Measurements from ENCODE around the gene FNIP2.

The FNIP2 gene

DNA sequence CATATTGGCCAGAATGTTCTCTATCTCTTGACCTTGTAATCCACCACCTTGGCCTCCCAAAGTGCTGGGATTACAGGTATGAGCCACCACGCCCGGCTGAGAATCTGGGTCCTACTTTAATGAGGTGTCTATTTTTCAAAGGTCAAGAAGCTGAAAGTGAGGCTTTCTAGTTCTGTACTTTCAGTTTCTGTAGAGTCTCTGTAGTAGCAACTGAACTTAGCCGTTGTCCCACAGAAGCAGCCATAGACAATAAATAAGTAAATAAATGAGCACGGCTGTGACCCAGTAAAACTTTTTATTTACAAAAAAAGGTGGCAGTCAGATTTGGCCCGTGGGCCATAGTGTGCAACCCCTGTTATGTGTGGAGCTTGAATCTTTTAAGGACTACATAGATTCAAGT lies 92.0 kb downstream of the FNIP2 start:
- H3K27me3 ChIP-seq (ENCODE audit: control insufficient read depth, insufficient read depth, low read length), result no peaks in the 10 kb centered on the region
- H3K36me3 ChIP-seq (ENCODE audit: control insufficient read depth, insufficient read depth, low read length), result peaks cover 15% of the 10 kb centered on the region; the same call in 1 of the 2 replicates
- H3K4me1 ChIP-seq (ENCODE audit: control insufficient read depth, insufficient read depth, low read length), result no peaks in the 10 kb centered on the region
- H3K27ac ChIP-seq (ENCODE audit: low read depth, low read length), result no peak overlapping the region
- H3K9me3 ChIP-seq (ENCODE audit: control insufficient read depth, insufficient read depth, low read depth, low read length), result no peaks in the 10 kb centered on the region
- no peak overlapping the region for H3K9ac ChIP-seq (ENCODE audit: low read length)
- no peak overlapping the region for H3K4me3 ChIP-seq (ENCODE audit: low read depth, low read length)

DNA sequence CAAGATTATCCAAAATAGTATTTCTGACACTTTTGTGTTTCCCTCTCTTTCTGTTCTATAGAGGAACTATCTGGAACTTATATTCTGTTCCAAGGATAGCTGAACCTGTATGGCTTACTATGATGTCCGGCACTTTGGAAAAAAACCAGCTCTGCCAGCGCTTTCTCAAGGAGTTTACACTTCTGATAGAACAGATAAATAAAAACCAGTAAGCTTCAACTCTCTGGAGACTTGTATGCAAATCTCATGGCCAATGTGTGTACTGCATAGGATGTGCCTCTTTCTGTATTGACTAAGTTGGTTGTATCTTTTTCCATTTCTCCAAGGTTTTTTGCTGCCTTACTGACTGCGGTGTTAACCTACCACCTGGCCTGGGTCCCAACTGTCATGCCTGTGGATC lies 92.5 kb downstream of the FNIP2 start:
- Histone ChIP-seq H3K36me3 (ENCODE audit: control insufficient read depth, insufficient read depth, low read length) (peaks cover 15% of the 10 kb centered on the region; the same call in 1 of the 2 replicates), H3K9me3 (ENCODE audit: control insufficient read depth, insufficient read depth, low read depth, low read length) (no peaks in the 10 kb centered on the region), H3K9ac (ENCODE audit: low read length) (no peak overlapping the region), H3K4me3 (ENCODE audit: low read depth, low read length) (no peak overlapping the region), H3K27ac (ENCODE audit: low read depth, low read length) (no peak overlapping the region), H3K27me3 (ENCODE audit: control insufficient read depth, insufficient read depth, low read length) (no peaks in the 10 kb centered on the region), H3K4me1 (ENCODE audit: control insufficient read depth, insufficient read depth, low read length) (no peaks in the 10 kb centered on the region)

DNA sequence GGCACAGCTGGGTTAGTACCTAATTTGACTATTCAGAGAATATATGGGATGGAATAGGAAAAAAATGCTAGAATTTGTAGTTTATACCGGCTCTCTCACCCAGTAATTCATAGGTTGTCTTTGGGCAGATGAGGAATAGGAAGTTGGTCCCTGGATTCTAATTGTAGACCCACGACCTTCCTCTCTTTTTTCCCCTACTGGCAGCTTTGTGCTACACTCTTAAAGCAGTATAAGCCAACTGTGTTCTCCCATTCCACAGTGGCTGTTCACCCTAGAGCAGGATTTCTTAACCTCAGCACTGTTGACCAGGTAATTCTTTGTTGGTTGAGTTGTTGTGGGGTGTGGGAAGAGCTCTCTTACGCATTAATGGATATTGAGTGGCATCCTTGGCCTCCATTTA lies 92.9 kb downstream of the FNIP2 start:
- no peaks in the 10 kb centered on the region for H3K4me1 ChIP-seq (ENCODE audit: control insufficient read depth, insufficient read depth, low read length)
- no peaks in the 10 kb centered on the region for H3K9me3 ChIP-seq (ENCODE audit: control insufficient read depth, insufficient read depth, low read depth, low read length)
- H3K9ac ChIP-seq (ENCODE audit: low read length), result no peak overlapping the region
- H3K27me3 ChIP-seq (ENCODE audit: control insufficient read depth, insufficient read depth, low read length), result no peaks in the 10 kb centered on the region
- no peak overlapping the region for H3K27ac ChIP-seq (ENCODE audit: low read depth, low read length)
- H3K36me3 ChIP-seq (ENCODE audit: control insufficient read depth, insufficient read depth, low read length), result peaks cover 15% of the 10 kb centered on the region; the same call in 1 of the 2 replicates
- H3K4me3 ChIP-seq (ENCODE audit: low read depth, low read length), result no peak overlapping the region

DNA sequence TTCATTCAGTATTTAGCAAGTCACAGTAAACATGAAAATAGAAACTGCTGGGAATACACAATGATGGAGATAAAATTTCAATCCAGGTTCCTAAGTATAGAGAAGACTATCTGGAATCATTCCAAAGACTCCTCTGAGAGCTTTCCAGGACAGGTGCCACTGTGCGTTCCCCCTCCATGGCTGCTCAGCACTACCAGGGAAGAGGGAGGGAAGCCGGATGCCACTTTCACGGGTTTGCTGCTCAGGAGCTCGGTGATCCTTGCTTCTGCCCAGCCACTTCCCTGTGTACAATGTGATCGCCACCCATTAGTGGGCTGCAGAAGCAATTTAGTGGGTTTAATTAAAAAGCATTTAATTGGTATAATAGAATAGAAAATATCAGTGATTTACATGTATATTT lies 94.5 kb downstream of the FNIP2 start:
- Histone ChIP-seq H3K9ac (ENCODE audit: low read length) (no peak overlapping the region), H3K36me3 (ENCODE audit: control insufficient read depth, insufficient read depth, low read length) (peaks cover 15% of the 10 kb centered on the region; the same call in 1 of the 2 replicates), H3K27ac (ENCODE audit: low read depth, low read length) (no peak overlapping the region), H3K4me1 (ENCODE audit: control insufficient read depth, insufficient read depth, low read length) (no peaks in the 10 kb centered on the region), H3K4me3 (ENCODE audit: low read depth, low read length) (no peak overlapping the region), H3K9me3 (ENCODE audit: control insufficient read depth, insufficient read depth, low read depth, low read length) (no peaks in the 10 kb centered on the region), H3K27me3 (ENCODE audit: control insufficient read depth, insufficient read depth, low read length) (no peaks in the 10 kb centered on the region)

DNA sequence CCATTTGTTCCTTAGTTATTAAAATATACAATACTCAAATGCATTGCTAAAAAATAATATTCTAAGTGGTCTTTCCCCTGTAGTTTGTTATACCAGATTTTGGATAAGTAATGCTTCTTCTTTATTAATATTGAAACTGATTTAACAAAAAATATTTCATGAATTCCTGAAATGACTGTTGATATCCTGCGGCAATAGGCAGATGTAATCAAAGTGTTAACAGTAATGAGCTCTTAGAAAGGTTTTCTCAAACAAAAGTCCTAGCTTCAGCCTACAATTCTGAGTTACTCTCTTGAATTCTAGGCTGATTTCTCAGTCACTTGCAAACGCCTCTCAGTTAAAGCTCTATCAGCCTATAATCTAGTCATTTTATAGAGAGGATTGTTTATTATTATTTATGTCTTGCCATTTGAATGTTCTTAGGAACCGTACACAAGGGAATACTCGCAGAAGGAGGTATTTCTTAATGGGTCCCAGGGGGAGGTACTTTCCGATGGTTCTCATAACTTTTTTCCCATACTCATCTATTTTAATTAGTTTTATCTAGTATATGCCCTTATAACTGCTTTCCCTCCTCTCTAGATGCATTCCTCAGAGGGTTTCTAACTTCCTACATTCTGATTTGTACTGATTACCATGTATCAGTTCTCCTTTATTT lies 96.8 kb downstream of the FNIP2 start:
- Histone ChIP-seq H3K4me3 (ENCODE audit: low read depth, low read length) (no peak overlapping the region), H3K36me3 (ENCODE audit: control insufficient read depth, insufficient read depth, low read length) (peaks cover 9% of the 10 kb centered on the region; the same call in 1 of the 2 replicates)

DNA sequence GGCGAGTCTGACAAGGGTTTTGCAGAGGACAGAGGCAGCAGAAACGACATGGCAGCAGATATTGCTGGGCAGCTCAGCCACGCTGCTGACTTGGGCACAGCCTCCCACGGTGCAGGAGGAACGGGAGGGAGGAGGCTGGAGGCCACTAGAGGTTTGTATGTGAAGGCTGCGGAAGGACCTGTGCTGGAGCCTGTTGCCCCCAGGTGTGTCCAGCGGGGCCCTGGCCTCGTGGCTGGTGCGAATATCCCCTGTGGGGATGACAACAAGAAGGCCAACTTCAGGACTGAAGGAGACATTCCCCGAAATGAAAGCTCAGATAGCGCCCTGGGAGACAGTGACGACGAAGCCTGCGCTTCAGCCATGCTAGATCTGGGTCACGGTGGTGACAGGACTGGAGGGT lies 100.2 kb downstream of the FNIP2 start:
- Histone ChIP-seq H3K27me3 (ENCODE audit: control insufficient read depth, insufficient read depth, low read length) (no peaks in the 10 kb centered on the region), H3K27ac (ENCODE audit: low read depth, low read length) (no peak overlapping the region), H3K36me3 (ENCODE audit: control insufficient read depth, insufficient read depth, low read length) (no peaks in the 10 kb centered on the region; the same call in 1 of the 2 replicates), H3K4me1 (ENCODE audit: control insufficient read depth, insufficient read depth, low read length) (peaks cover 5% of the 10 kb centered on the region), H3K4me3 (ENCODE audit: low read depth, low read length) (no peak overlapping the region), H3K9ac (ENCODE audit: low read length) (no peak overlapping the region), H3K9me3 (ENCODE audit: control insufficient read depth, insufficient read depth, low read depth, low read length) (no peaks in the 10 kb centered on the region)

More for the DNA sequence above, 96.8 kb downstream of the FNIP2 start:
- no peaks in the 10 kb centered on the region for H3K9me3 ChIP-seq (ENCODE audit: control insufficient read depth, insufficient read depth, low read depth, low read length)
- H3K27ac ChIP-seq (ENCODE audit: low read depth, low read length), result no peak overlapping the region
- H3K9ac ChIP-seq (ENCODE audit: low read length), result no peak overlapping the region
- no peaks in the 10 kb centered on the region for H3K27me3 ChIP-seq (ENCODE audit: control insufficient read depth, insufficient read depth, low read length)
- no peaks in the 10 kb centered on the region; the same call in 1 of the 2 replicates for H3K4me1 ChIP-seq (ENCODE audit: control insufficient read depth, insufficient read depth, low read length)

DNA sequence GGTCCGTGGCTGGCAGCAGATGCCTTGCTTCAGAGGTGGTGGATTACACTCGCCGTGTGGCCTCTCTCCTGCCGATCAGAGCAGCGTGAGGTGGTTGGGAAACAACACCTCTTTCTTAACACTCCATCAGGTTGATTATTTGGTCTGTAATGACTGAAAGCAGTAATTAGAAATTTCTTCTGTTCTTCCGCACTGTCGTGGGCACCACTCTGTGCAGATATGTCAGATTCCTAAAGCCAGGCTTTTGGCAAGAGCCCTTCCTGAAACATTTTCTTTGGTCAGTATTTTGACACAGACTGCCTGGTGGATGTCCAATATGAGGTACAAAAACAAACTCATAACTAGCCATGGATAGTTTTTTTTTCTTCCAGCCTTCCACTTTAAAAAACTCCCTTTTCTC lies 100.9 kb downstream of the FNIP2 start:
- H3K9ac ChIP-seq (ENCODE audit: low read length), result no peak overlapping the region
- no peaks in the 10 kb centered on the region for H3K27me3 ChIP-seq (ENCODE audit: control insufficient read depth, insufficient read depth, low read length)
- no peak overlapping the region for H3K27ac ChIP-seq (ENCODE audit: low read depth, low read length)
- no peaks in the 10 kb centered on the region; the same call in 1 of the 2 replicates for H3K36me3 ChIP-seq (ENCODE audit: control insufficient read depth, insufficient read depth, low read length)
- peaks cover 6% of the 10 kb centered on the region for H3K4me1 ChIP-seq (ENCODE audit: control insufficient read depth, insufficient read depth, low read length)
- no peaks in the 10 kb centered on the region for H3K9me3 ChIP-seq (ENCODE audit: control insufficient read depth, insufficient read depth, low read depth, low read length)
- H3K4me3 ChIP-seq (ENCODE audit: low read depth, low read length), result no peak overlapping the region

DNA sequence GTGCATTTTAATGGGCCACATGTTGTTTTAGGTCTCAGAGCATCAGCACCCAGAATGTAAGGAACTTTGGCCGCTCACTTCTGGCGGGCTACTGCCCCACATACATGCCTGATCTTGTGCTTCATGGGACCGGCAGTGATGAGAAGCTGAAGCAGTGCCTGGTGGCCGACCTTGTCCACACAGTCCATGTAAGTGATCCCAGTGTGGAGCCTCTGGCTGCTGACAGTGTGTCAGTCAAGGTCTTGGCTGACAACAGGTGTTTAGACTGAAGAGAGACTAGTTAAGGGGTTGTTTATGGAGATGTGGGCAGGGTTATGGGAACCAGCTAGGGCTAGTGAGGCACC lies 101.4 kb downstream of the FNIP2 start:
- peaks cover 6% of the 10 kb centered on the region for H3K4me1 ChIP-seq (ENCODE audit: control insufficient read depth, insufficient read depth, low read length)
- no peaks in the 10 kb centered on the region for H3K9me3 ChIP-seq (ENCODE audit: control insufficient read depth, insufficient read depth, low read depth, low read length)
- H3K27ac ChIP-seq (ENCODE audit: low read depth, low read length), result no peak overlapping the region
- H3K4me3 ChIP-seq (ENCODE audit: low read depth, low read length), result no peak overlapping the region
- no peaks in the 10 kb centered on the region for H3K27me3 ChIP-seq (ENCODE audit: control insufficient read depth, insufficient read depth, low read length)
- H3K36me3 ChIP-seq (ENCODE audit: control insufficient read depth, insufficient read depth, low read length), result no peaks in the 10 kb centered on the region; the same call in 1 of the 2 replicates
- H3K9ac ChIP-seq (ENCODE audit: low read length), result no peak overlapping the region

DNA sequence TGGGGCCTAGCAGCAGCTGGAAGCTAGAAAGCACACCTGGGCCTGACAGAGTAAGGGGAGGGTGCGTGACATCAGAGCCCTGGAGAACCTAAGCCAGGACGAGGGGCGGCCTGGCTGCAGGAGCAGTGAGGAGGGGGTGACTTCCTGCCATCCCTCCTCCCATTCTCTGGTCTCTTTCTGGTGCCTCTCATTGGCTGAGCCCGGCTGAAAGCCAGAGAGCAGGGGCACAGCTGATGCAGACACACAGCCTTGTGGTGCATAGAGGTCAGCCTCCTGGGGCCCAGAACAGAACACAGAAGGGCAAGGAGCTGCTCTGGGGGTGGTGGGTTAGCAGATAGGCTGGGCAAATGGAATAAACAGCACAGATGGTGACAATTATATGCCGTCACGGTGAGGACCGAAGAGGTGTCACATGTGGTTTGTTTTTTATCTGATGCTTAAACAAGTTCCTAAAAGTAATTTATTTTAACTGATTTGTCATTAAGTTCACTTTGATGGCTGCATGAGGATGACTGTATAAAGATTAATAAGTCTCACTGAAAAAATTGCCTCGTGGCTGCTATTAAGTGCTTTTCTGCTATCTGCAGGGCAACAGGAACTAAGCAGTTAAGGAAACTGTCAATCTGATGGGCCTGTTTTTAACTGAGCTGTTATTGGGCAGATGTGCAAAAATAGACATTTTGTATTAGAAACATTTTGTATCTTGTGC lies 102.0 kb downstream of the FNIP2 start:
- Histone ChIP-seq H3K9me3 (ENCODE audit: control insufficient read depth, insufficient read depth, low read depth, low read length) (no peaks in the 10 kb centered on the region), H3K4me1 (ENCODE audit: control insufficient read depth, insufficient read depth, low read length) (peaks cover 6% of the 10 kb centered on the region), H3K27me3 (ENCODE audit: control insufficient read depth, insufficient read depth, low read length) (no peaks in the 10 kb centered on the region), H3K4me3 (ENCODE audit: low read depth, low read length) (no peak overlapping the region), H3K36me3 (ENCODE audit: control insufficient read depth, insufficient read depth, low read length) (no peaks in the 10 kb centered on the region; the same call in 1 of the 2 replicates), H3K9ac (ENCODE audit: low read length) (no peak overlapping the region), H3K27ac (ENCODE audit: low read depth, low read length) (no peak overlapping the region)

DNA sequence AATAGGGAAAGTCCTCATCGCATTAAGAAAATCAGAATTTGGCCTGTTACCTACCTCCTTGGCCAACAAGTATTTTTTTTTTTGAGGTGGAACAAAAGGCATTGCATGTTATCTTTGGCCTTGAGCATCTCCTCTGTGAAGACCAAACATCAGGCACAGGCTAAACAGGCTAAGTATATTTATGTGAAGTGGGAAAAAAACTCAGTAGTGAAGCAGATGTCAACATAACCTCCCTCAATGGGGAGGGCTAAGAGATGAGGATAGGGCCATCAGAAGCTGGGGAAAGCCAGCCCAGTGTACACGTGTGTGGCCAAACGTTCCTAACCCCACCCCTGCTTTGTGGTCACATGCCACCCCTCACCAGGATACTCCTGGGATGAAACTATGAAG lies 102.5 kb downstream of the FNIP2 start:
- Histone ChIP-seq H3K9ac (ENCODE audit: low read length) (no peak overlapping the region), H3K9me3 (ENCODE audit: control insufficient read depth, insufficient read depth, low read depth, low read length) (no peaks in the 10 kb centered on the region)

DNA sequence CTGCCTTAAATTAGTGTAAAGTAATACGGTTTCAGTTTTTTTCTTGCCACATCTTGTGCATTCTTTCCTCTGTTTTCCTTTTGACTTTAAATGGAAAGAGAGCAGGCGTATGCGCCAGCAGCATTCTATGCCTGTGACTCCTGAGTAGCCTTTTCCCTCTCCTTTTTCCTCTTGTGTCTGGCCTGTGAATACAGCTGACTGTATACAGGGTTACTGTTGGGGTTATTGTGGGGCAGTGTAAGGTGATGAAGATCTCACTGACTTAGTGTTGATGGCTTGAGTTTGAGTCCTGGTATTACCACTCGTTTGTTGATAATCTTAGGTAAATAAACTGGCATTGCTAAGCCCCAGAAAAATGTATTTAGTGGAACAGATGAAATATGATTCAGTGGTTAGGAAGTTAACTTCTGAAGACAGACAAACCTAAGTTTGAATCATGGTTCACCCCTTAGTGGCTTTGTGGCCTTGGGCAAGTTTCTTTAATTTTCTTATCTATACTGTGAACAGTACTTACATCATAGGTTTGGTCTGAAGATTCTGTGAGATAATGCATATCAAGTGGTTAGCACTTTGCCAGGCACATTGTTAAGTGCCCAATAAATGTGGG lies 105.1 kb downstream of the FNIP2 start:
- no peaks in the 10 kb centered on the region for H3K9me3 ChIP-seq (ENCODE audit: control insufficient read depth, insufficient read depth, low read depth, low read length)
- H3K9ac ChIP-seq (ENCODE audit: low read length), result no peak overlapping the region
- H3K27me3 ChIP-seq (ENCODE audit: control insufficient read depth, insufficient read depth, low read length), result no peaks in the 10 kb centered on the region
- no peak overlapping the region for H3K27ac ChIP-seq (ENCODE audit: low read depth, low read length)
- peaks cover 6% of the 10 kb centered on the region for H3K4me1 ChIP-seq (ENCODE audit: control insufficient read depth, insufficient read depth, low read length)
- H3K4me3 ChIP-seq (ENCODE audit: low read depth, low read length), result no peak overlapping the region
- peaks cover 6% of the 10 kb centered on the region; the same call in 1 of the 2 replicates for H3K36me3 ChIP-seq (ENCODE audit: control insufficient read depth, insufficient read depth, low read length)

More for the DNA sequence above, 102.5 kb downstream of the FNIP2 start:
- H3K27me3 ChIP-seq (ENCODE audit: control insufficient read depth, insufficient read depth, low read length), result no peaks in the 10 kb centered on the region
- H3K4me1 ChIP-seq (ENCODE audit: control insufficient read depth, insufficient read depth, low read length), result peaks cover 6% of the 10 kb centered on the region
- H3K36me3 ChIP-seq (ENCODE audit: control insufficient read depth, insufficient read depth, low read length), result no peaks in the 10 kb centered on the region; the same call in 1 of the 2 replicates
- no peak overlapping the region for H3K27ac ChIP-seq (ENCODE audit: low read depth, low read length)
- H3K4me3 ChIP-seq (ENCODE audit: low read depth, low read length), result no peak overlapping the region

Measured in HUES6 (cell line).